GM13977 (cell line): ENCODE data around the gene ABHD1.

Experiments
- DNase-seq: peaks from one replicate; pipeline ENCODE4 v3.0.0; 2012; ENCODE audit warnings: low spot score
- in situ Hi-C: fragments of 300-500 bp; cut with MboI; formaldehyde crosslinking; loops from one replicate; pipeline ENCODE4 v1.12.0; 2022; ENCODE audit warnings: low sequenced_read_pairs, low pct_unique_long_range_greater_than_20kb, mixed read lengths, inconsistent platforms; ENCODE audit not compliant: unreplicated experiment
- TF ChIP-seq, protein P1 (sequence below): IDR thresholded peaks from 2 replicates; pipeline ENCODE4 v1.5.1; 2012; ENCODE audit warnings: mild to moderate bottlenecking, control low read depth; ENCODE audit not compliant: insufficient read depth; ENCODE audit errors: extremely low read depth, missing control alignments

ABHD1 gene

DNA sequence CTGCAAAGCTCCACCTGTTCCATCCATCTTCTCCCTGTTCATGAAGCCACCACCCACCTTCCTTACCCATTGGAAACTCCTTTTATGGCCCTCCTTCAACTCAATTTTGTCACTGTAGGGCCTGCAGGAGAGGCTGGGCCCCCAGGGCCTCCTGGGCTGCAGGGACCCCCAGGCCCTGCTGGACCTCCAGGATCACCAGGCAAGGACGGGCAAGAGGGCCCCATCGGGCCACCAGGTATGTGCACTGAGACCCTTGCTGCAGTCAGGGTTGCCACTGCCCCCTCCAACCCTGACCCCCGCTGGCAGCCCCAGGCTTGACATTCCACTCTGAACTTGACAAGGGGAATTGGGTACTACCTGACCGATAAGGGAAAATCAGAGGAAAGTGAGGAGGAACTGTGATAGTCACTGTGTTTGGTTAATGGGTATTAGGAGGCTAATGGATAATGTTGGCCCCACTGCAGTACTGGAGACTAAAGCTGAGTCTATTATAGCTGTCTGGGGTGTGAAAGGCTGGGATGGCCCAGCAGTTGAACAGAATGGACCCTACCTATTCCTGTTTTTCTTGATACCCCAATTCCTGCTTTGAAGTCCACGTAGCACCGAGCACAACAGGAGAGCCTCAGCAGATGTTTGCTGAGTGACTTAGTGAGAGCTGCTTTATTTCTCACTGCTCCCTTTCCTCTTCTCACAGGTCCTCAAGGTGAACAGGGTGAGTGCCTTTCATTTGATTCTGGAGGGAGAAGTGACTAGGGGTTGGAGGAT, 39.1 kb upstream of the ABHD1 start:
- in situ Hi-C loops: no loop called here
- no peak for DNase-seq
- TF ChIP-seq, protein P1, sequence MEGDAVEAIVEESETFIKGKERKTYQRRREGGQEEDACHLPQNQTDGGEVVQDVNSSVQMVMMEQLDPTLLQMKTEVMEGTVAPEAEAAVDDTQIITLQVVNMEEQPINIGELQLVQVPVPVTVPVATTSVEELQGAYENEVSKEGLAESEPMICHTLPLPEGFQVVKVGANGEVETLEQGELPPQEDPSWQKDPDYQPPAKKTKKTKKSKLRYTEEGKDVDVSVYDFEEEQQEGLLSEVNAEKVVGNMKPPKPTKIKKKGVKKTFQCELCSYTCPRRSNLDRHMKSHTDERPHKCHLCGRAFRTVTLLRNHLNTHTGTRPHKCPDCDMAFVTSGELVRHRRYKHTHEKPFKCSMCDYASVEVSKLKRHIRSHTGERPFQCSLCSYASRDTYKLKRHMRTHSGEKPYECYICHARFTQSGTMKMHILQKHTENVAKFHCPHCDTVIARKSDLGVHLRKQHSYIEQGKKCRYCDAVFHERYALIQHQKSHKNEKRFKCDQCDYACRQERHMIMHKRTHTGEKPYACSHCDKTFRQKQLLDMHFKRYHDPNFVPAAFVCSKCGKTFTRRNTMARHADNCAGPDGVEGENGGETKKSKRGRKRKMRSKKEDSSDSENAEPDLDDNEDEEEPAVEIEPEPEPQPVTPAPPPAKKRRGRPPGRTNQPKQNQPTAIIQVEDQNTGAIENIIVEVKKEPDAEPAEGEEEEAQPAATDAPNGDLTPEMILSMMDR: no peak

DNA sequence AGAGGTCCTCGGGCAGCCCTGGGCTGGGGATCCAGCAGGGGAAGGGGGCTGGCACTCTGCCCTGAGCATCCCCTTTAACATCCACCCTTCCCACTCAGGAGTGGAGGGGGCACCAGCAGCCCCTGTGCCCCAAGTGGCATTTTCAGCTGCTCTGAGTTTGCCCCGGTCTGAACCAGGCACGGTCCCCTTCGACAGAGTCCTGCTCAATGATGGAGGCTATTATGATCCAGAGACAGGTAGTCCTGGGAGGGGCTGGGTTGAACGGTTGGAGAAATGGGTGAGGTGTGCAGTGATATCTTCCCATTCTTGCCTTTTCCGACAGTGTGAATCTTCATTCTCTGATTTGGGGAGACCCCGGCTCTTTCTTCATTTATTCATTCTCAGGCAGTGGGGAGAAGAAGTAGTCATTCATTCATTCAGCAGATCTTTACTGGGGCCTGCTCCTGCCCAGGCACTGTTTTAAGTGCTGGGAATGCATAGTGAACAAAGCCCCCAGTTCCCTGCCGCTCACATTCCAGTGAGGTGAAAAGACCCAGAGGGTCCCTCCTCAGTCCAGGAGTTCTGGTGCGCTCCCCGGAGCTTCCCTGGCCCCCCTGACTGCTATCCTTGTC, 38.4 kb upstream of the ABHD1 start:
- no peak for DNase-seq
- TF ChIP-seq, protein P1: no peak
- in situ Hi-C loops: no loop called here

DNA sequence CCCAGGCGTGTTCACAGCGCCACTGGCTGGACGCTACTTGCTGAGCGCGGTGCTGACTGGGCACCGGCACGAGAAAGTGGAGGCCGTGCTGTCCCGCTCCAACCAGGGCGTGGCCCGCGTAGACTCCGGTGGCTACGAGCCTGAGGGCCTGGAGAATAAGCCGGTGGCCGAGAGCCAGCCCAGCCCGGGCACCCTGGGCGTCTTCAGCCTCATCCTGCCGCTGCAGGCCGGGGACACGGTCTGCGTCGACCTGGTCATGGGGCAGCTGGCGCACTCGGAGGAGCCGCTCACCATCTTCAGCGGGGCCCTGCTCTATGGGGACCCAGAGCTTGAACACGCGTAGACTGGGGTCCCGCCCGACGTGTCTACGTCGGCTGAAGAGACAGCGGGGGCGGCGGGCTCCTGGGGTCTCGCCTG, 37.9 kb upstream of the ABHD1 start:
- in situ Hi-C loops: no loop called here
- TF ChIP-seq, protein P1: peak; percentile 58
- DNase-seq: peak; percentile 66

DNA sequence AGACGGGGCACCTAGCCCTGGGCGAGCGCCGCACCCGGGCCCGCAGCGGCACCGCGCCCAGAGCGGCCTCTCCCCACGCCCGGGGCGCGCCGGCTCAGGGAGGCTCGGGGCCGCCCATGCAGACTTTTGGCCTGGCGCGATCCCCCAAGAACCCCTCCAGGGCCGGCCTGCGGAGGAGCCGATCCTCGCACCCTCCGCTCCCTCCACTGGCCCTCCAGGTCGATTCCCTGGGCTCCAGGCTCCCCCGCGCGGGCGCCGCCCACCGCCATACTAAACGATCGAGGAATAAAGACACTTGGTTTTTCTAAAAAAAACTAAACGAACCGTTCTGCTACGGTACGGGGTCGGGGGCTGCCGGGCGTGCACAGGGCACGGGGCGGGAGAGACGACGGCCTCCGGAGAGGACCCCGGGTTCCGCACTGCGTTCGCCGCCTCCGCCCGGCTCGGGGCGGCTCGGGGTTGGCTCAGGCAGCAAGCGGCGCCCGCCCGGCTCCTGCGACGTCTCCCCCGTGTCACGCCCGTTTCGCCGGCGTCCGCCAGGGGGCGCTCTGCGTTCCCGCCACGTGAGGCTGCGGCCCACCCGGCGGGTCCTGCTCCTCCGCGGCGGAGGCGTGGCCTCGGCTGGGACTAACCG, 37.4 kb upstream of the ABHD1 start:
- in situ Hi-C loops: no loop called here
- TF ChIP-seq, protein P1: peak; percentile 97
- DNase-seq: peak; percentile 100

DNA sequence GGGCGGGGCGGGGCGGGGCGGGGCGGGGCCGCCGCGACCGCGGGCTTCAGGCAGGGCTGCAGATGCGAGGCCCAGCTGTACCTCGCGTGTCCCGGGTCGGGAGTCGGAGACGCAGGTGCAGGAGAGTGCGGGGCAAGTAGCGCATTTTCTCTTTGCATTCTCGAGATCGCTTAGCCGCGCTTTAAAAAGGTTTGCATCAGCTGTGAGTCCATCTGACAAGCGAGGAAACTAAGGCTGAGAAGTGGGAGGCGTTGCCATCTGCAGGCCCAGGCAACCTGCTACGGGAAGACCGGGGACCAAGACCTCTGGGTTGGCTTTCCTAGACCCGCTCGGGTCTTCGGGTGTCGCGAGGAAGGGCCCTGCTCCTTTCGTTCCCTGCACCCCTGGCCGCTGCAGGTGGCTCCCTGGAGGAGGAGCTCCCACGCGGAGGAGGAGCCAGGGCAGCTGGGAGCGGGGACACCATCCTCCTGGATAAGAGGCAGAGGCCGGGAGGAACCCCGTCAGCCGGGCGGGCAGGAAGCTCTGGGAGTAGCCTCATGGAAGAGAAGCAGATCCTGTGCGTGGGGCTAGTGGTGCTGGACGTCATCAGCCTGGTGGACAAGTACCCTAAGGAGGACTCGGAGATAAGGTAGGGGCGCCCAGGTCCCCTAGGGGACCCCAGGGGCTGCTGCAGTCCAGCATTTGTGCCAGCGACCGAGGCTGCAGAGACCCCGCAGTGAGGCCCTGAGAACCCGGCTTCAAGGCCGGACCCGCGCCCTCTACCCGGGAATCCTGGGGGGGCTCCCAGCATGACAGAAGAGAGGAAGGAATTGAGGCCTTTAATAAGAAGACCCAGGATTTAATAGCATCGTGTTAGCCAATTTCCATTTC, 36.7 kb upstream of the ABHD1 start, which contains the start of gene KHK:
Gene KHK, plus strand, starts transcription at position 49 of the 870 bp plus-strand sequence. Its CDS starts 488 bp downstream, at position 537.
- TF ChIP-seq, protein P1: no peak
- peak; percentile 53 for DNase-seq
- in situ Hi-C loops: no loop called here
